T-cell (primary cell): ENCODE results near the gene MTMR3. TPM values are rescaled to one million over a fixed set of nuclear protein-coding genes. Genes with fewer than 3 reads are reported as not detected.

Source experiments
- ATAC-seq, 4 experiments: fragments of 200-7000 bp in 3 of 4; fragments of 150-1000 bp in 1 of 4; cut with Tn5 transposase; replicated peaks in 1 of 4; 1 replicate in 3 of 4; 2 replicates in 1 of 4; pipeline ENCODE4 v1.10.0; 2021; ENCODE audit warnings: moderate library complexity in 3 of 4, mild to moderate bottlenecking in 2 of 4, moderate number of reproducible peaks in 1 of 4
- CTCF ChIA-PET, 2 donors: fragments of 300-600 bp; sonication (Branson Sonifier 250); formaldehyde crosslinking; loops; one replicate each; lab custom pipeline; 2022; ENCODE audit warnings: antibody characterized with exemption in 2 of 2; lab: Charles Lee
- POLR2A ChIA-PET, 2 donors: fragments of 300-600 bp; sonication (Branson Sonifier 250); formaldehyde crosslinking; loops; one replicate each; lab custom pipeline; 2022; ENCODE audit warnings: antibody characterized with exemption in 2 of 2; lab: Charles Lee
- DNase-seq, 35 experiments: peaks; one replicate each; pipeline versions ENCODE4 v3.0.0 to v3.0.0-alpha.2; 2013 to 2023
- H3K27ac ChIP-seq: one replicate; pipeline ENCODE4 v1.5.1; 2013; ENCODE audit warnings: low read length
- H3K27me3 ChIP-seq, 2 experiments: replicated peaks in 1 of 2; 1 replicate in 1 of 2; 2 replicates in 1 of 2; pipeline versions ENCODE4 v1.6.1 to v1.7.0; 2013; ENCODE audit warnings: low read length in 1 of 2, mixed read lengths in 1 of 2; ENCODE audit not compliant: control insufficient read depth in 2 of 2, insufficient read depth in 2 of 2; ENCODE audit errors: extremely low read depth in 1 of 2
- H3K36me3 ChIP-seq, 2 donors: 1 replicate in 1 of 2; 2 replicates in 1 of 2; pipeline versions ENCODE4 v1.6.1 to v1.7.0; 2013; ENCODE audit warnings: low read length in 1 of 2; ENCODE audit not compliant: control insufficient read depth in 2 of 2, insufficient read depth in 1 of 2; ENCODE audit errors: extremely low read depth in 1 of 2
- H3K4me1 ChIP-seq, 2 experiments: 1 replicate in 1 of 2; 2 replicates in 1 of 2; pipeline versions ENCODE4 v1.6.1 to v1.7.0; 2013; ENCODE audit warnings: low read length in 2 of 2, mixed read lengths in 1 of 2; ENCODE audit not compliant: insufficient read depth in 2 of 2, control insufficient read depth in 1 of 2; ENCODE audit errors: extremely low read depth in 1 of 2
- H3K4me3 ChIP-seq, 2 donors: 1 replicate in 1 of 2; 2 replicates in 1 of 2; pipeline versions ENCODE4 v1.5.1 to v1.7.0; 2013; ENCODE audit warnings: mild to moderate bottlenecking in 2 of 2, low read length in 1 of 2, moderate library complexity in 1 of 2; ENCODE audit not compliant: control insufficient read depth in 1 of 2; ENCODE audit errors: extremely low read depth in 1 of 2
- H3K9me3 ChIP-seq: 2 replicates; pipeline ENCODE4 v1.7.0; 2013
- H3K27ac Mint-ChIP-seq, 2 donors: one replicate each; pipeline ENCODE4 v1.8.0; 2020 to 2021; ENCODE audit warnings: mild to moderate bottlenecking in 2 of 2, mixed read lengths in 2 of 2
- H3K27me3 Mint-ChIP-seq, 2 donors: one replicate each; pipeline ENCODE4 v1.8.0; 2021 to 2022; ENCODE audit warnings: mixed read lengths in 2 of 2
- H3K36me3 Mint-ChIP-seq: one replicate; pipeline ENCODE4 v1.8.0; 2021; ENCODE audit warnings: mixed read lengths
- H3K4me1 Mint-ChIP-seq, 3 donors: one replicate each; pipeline ENCODE4 v1.8.0; 2020 to 2022; ENCODE audit warnings: mixed read lengths in 3 of 3, mild to moderate bottlenecking in 1 of 3
- H3K4me3 Mint-ChIP-seq, 3 donors: one replicate each; pipeline ENCODE4 v1.8.0; 2020 to 2022; ENCODE audit warnings: mild to moderate bottlenecking in 3 of 3, mixed read lengths in 3 of 3, moderate library complexity in 3 of 3
- H3K9me3 Mint-ChIP-seq, 3 donors: one replicate each; pipeline ENCODE4 v1.8.0; 2020 to 2022; ENCODE audit warnings: mixed read lengths in 3 of 3
- WGBS: methylation state at CpG from one replicate; pipeline ENCODE4 v1.1.5; 2013; ENCODE audit warnings: missing lambda C conversion rate; ENCODE audit not compliant: insufficient coverage; 5-methylcytosine and 5-hydroxymethylcytosine counted together
- total RNA-seq, 35 experiments: library from RNA in 6 of 35; stranded (reverse) in 6 of 35; fragments of 120-200 nt in 1 of 35; gene quantifications; one replicate each; pipeline versions ENCODE4 v1.2.1 to v1.2.4 and lab custom pipeline; 2013 to 2026

Gene MTMR3
- total RNA-seq, 5 donors from 2014 or later (not counting 1 experiment from before 2014, with no cell fraction given), result 49.2 to 62.7 (median 57.1) TPM

DNA sequence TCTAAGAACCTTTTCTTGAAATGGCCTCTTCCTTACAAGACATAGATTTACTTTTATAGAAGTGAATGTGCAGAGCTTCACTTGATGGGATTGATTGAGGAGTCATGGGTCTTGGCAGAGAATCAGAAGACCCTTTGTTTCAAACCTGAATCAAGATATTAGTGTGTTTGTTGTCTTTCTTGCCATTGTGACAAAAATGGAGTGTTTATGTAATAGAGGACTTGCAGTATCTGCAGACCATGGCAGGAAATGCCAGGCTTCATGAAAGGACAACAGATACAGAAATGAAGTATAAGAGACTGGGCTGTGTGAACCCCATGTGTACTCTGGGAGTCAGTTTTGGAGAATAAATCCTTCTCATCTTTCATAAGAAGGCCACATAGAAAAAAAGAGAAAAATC lies 124.4 kb downstream of the MTMR3 start:
- ChIA-PET CTCF (no interaction called here), POLR2A (no interaction called here)
- Mint-ChIP-seq H3K4me1 (peaks cover 4 to 8% (median 6%) of the 10 kb centered on the region in 3 donors), H3K9me3 (no peaks in the 10 kb centered on the region), H3K27ac (no peak overlapping the region), H3K27me3 (no peaks in the 10 kb centered on the region), H3K4me3 (no peak overlapping the region), H3K36me3 (peaks cover 48% of the 10 kb centered on the region)
- no peaks in the 10 kb centered on the region for H3K4me1 ChIP-seq
- no peak overlapping the region for H3K27ac ChIP-seq
- ATAC-seq (no peak), DNase-seq (no peak)
- H3K36me3 ChIP-seq, result peaks cover 5 to 79% of the 10 kb centered on the region in 2 donors
- H3K4me3 ChIP-seq, result no peak overlapping the region
- H3K27me3 ChIP-seq, result no peaks in the 10 kb centered on the region
- H3K9me3 ChIP-seq, result no peaks in the 10 kb centered on the region

DNA sequence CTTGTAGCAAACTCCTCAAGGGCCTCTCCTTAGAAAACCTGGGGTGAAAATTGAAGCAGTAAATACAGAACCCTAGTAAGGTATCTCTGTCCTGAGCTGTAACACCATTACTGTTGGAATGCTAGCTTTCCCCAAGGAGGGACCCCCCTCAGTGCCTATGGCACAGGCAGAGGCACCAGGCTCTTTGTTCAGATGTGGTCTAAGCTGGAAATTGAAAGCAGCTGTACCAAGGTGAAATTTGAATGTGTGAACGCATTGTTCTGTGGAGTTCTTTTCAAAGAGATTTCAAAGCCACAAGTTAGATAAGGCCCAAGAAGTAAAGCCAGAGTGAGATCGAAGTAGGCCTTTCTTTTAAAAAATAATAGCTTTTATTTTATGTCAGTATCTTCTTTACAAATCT lies 125.4 kb downstream of the MTMR3 start:
- H3K27ac ChIP-seq, result no peak overlapping the region
- WGBS, result 20% methylated on average over 1 of the region's 2 CpGs
- Mint-ChIP-seq H3K9me3 (no peaks in the 10 kb centered on the region), H3K27ac (peak overlapping the region in 1 of 2 donors; percentile 58), H3K4me3 (no peak overlapping the region), H3K36me3 (peaks cover 50% of the 10 kb centered on the region), H3K27me3 (no peaks in the 10 kb centered on the region), H3K4me1 (peaks cover 4 to 8% (median 6%) of the 10 kb centered on the region in 3 donors)
- H3K27me3 ChIP-seq, result no peaks in the 10 kb centered on the region
- peaks cover 9 to 82% of the 10 kb centered on the region in 2 donors for H3K36me3 ChIP-seq
- ATAC-seq, result no peak
- no peaks in the 10 kb centered on the region for H3K9me3 ChIP-seq
- H3K4me1 ChIP-seq, result no peaks in the 10 kb centered on the region
- ChIA-PET CTCF (interaction anchor here in 1 of 2 donors (0.6 kb wide), 1 partner anchor 80 kb away, joined by 3 read pairs; no protein-coding TSS in a partner anchor), POLR2A (no interaction called here)
- H3K4me3 ChIP-seq, result no peak overlapping the region
- no peak for DNase-seq

DNA sequence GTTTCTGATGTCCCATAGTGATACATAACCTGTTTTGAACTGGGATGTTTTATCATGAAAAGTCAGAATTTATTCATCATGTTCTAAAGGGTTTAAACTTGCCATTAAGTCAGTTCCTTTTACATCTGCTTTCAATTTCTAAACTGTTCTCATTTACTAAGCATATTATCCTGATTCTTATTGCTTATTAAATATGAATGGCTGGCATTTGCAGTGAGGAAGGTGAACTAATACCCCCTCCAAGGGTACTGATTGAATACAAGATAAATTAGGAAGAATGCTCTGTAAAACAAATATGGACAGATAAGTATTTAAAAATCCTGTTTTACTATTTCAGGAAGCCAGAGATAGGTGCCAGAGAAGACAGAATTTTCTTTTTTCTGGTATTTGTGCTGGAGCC lies 126.5 kb downstream of the MTMR3 start:
- H3K27me3 Mint-ChIP-seq, result no peaks in the 10 kb centered on the region
- H3K36me3 ChIP-seq, result peaks cover 6 to 82% of the 10 kb centered on the region in 2 donors
- no peak for DNase-seq

DNA sequence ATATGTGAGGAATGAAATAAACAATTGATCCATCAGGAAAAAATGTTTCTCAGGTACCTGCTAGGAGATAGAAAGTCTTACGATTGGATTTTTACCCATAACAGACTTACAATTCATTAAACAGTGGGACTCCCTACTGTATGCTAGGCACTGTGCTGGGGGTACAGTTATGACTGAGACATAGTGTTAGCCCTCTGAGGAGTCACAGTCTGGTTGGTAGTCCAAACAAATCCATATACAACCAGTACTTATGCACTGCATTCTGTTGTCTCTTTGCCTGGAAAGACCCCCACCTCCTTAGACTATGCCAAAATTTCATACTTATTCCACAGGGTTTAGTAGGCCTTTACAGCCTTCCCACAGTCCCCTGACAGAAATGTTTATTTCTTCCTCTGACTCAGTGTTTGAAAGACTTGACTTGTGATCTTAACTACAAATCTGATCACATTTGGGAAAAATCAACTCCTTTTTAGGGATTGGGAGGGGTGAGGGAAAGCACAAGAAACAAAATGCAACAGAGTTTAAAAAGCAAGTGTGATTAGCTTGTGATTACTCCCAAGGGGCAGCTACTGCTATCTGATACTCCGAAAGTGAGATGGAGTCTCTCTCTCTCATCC lies 127.9 kb downstream of the MTMR3 start:
- Histone ChIP-seq H3K4me1 (no peaks in the 10 kb centered on the region), H3K9me3 (no peaks in the 10 kb centered on the region), H3K36me3 (peaks cover 6 to 90% of the 10 kb centered on the region in 2 donors), H3K27me3 (no peaks in the 10 kb centered on the region), H3K27ac (no peak overlapping the region), H3K4me3 (no peak overlapping the region)
- Mint-ChIP-seq H3K27me3 (no peaks in the 10 kb centered on the region), H3K4me3 (no peak overlapping the region), H3K9me3 (no peaks in the 10 kb centered on the region), H3K27ac (no peak overlapping the region), H3K36me3 (peaks cover 64% of the 10 kb centered on the region), H3K4me1 (peaks cover 3 to 8% (median 4%) of the 10 kb centered on the region in 3 donors)
- no peak for DNase-seq
- ChIA-PET POLR2A (no interaction called here), CTCF (no interaction called here)
- ATAC-seq, result no peak
- WGBS, result no CpG with 5 or more reads among the region's 2 CpGs

More for the DNA sequence above, 126.5 kb downstream of the MTMR3 start:
- H3K4me1 ChIP-seq, result no peaks in the 10 kb centered on the region
- no peaks in the 10 kb centered on the region for H3K27me3 ChIP-seq
- H3K9me3 Mint-ChIP-seq, result no peaks in the 10 kb centered on the region
- peaks cover 4 to 8% (median 6%) of the 10 kb centered on the region in 3 donors for H3K4me1 Mint-ChIP-seq
- no peak overlapping the region for H3K27ac ChIP-seq
- H3K36me3 Mint-ChIP-seq, result peaks cover 59% of the 10 kb centered on the region
- no peaks in the 10 kb centered on the region for H3K9me3 ChIP-seq
- no peak overlapping the region for H3K4me3 ChIP-seq
- ATAC-seq, result no peak
- POLR2A ChIA-PET, result no interaction called here
- H3K4me3 Mint-ChIP-seq, result no peak overlapping the region
- no peak overlapping the region for H3K27ac Mint-ChIP-seq
- CTCF ChIA-PET, result no interaction called here

DNA sequence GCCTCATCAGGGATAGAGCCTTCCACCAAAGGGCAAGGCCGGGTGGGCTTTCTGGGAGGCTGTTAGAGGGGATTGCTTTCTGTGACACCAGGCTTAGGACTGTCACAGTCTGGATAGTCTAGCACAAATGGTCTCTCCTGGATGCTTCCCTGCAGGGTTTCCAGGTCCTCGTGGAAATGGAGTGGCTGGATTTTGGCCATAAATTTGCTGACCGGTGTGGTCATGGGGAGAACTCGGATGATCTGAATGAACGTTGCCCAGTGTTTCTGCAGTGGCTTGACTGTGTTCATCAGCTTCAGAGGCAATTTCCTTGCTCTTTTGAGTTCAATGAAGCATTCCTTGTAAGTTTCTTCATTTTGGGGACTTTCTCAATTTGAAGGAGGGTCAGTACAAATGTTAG lies 130.2 kb downstream of the MTMR3 start:
- Histone ChIP-seq H3K27me3 (no peaks in the 10 kb centered on the region), H3K27ac (no peak overlapping the region), H3K36me3 (peaks cover 13 to 95% of the 10 kb centered on the region in 2 donors), H3K4me1 (no peaks in the 10 kb centered on the region), H3K9me3 (no peaks in the 10 kb centered on the region), H3K4me3 (no peak overlapping the region)
- no peaks in the 10 kb centered on the region for H3K9me3 Mint-ChIP-seq
- DNase-seq, result no peak
- H3K27ac Mint-ChIP-seq, result no peak overlapping the region
- peaks cover 72% of the 10 kb centered on the region for H3K36me3 Mint-ChIP-seq
- ATAC-seq, result no peak
- no peaks in the 10 kb centered on the region for H3K27me3 Mint-ChIP-seq
- H3K4me3 Mint-ChIP-seq, result no peak overlapping the region
- WGBS, result 100% methylated on average over 4 of the region's 5 CpGs
- CTCF ChIA-PET, result no interaction called here
- H3K4me1 Mint-ChIP-seq, result peaks cover 3 to 4% (median 3%) of the 10 kb centered on the region in 3 donors
- POLR2A ChIA-PET, result no interaction called here

DNA sequence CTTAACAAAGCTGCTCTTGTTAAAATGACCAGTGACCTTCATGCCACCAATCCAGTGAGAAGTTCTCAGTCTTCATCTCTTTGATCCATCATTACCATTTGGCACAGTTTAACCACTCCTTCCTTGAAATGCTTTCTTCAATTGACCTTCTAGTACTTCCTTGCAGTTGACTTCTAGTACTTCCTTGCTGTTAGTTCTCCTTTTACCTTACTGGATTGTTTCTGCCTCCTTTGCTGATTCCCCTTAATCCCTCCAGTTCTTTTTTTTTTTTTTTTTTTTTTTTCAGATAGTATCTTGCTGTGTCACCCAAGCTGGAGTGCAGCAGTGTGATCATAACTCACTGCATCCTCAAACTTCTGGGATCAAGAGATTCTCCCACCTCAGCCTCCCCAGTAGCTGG lies 131.3 kb downstream of the MTMR3 start:
- H3K27me3 Mint-ChIP-seq, result no peaks in the 10 kb centered on the region
- H3K36me3 ChIP-seq, result peaks cover 18 to 93% of the 10 kb centered on the region in 2 donors
- DNase-seq, result no peak
- H3K36me3 Mint-ChIP-seq, result peaks cover 66% of the 10 kb centered on the region
- no peaks in the 10 kb centered on the region for H3K4me1 Mint-ChIP-seq
- ChIA-PET CTCF (interaction anchor here in 1 of 2 donors (0.6 kb wide), 1 partner anchor 1428 kb away, joined by 3 read pairs; no protein-coding TSS in a partner anchor), POLR2A (no interaction called here)
- no peaks in the 10 kb centered on the region for H3K9me3 Mint-ChIP-seq
- H3K27ac Mint-ChIP-seq, result no peak overlapping the region
- H3K4me3 Mint-ChIP-seq, result no peak overlapping the region
- H3K27me3 ChIP-seq, result no peaks in the 10 kb centered on the region
- ATAC-seq, result no peak
- no peaks in the 10 kb centered on the region for H3K9me3 ChIP-seq
- no peak overlapping the region for H3K27ac ChIP-seq
- H3K4me3 ChIP-seq, result no peak overlapping the region
- no peaks in the 10 kb centered on the region for H3K4me1 ChIP-seq
